HL-60 (cell line): ENCODE measurements around the gene SUN2.

Experiments
- POLR2AphosphoS5 ChIP-seq: IDR thresholded peaks from 2 replicates; pipeline ENCODE4 v1.6.1; 2012; ENCODE audit warnings: low read depth
- TF ChIP-seq, protein P1 (sequence below): IDR thresholded peaks from one replicate; pipeline ENCODE4 v1.5.1; 2011; ENCODE audit warnings: low read length, control low read depth, inconsistent platforms; ENCODE audit not compliant: insufficient read depth

DNA sequence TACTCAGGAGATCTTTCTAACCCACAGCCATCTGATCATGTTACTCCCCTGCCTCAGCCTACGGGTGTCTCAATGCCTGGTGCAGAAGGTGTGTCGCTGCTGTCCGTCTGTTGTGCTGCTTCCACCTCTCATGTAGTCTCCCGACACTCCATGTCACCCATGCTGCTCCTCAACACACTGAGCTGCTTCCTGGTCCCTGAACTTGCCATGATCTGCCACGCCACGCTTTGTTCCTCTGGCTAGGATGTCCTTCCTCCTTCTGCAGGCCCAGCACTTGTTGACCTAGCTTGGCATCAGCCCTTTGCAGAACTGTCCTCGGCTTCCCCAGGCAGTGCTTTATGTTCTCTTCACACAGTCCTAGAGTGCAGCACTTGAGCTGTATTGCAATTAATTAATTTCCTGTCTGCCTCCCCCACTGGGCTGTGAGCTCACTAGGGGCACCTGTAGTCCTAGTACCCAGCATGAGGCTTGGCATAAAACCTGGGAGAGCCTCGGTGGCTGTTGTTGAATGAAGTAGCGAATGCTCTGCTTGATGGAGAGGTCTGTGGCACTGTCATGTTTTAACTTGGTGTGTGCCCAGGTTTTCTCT lies 40.5 kb downstream of the SUN2 start:
- TF ChIP-seq, protein P1, sequence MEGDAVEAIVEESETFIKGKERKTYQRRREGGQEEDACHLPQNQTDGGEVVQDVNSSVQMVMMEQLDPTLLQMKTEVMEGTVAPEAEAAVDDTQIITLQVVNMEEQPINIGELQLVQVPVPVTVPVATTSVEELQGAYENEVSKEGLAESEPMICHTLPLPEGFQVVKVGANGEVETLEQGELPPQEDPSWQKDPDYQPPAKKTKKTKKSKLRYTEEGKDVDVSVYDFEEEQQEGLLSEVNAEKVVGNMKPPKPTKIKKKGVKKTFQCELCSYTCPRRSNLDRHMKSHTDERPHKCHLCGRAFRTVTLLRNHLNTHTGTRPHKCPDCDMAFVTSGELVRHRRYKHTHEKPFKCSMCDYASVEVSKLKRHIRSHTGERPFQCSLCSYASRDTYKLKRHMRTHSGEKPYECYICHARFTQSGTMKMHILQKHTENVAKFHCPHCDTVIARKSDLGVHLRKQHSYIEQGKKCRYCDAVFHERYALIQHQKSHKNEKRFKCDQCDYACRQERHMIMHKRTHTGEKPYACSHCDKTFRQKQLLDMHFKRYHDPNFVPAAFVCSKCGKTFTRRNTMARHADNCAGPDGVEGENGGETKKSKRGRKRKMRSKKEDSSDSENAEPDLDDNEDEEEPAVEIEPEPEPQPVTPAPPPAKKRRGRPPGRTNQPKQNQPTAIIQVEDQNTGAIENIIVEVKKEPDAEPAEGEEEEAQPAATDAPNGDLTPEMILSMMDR = no peak
- TF ChIP-seq POLR2AphosphoS5 = no peak
